Smooth muscle cell (in vitro differentiated cells): ENCODE data around the gene B4GALNT3. TPM values are rescaled to one million over a fixed set of nuclear protein-coding genes. Genes with fewer than 3 reads are reported as not detected.

ENCODE experiments used
- DNase-seq: peaks from one replicate; lab custom pipeline; 2025; ENCODE audit not compliant: unreplicated experiment; lab: John Stamatoyannopoulos, UW
- H2AFZ ChIP-seq: fragments of 200-600 bp; sonication (generic); 2 replicates; pipeline ENCODE4 v1.6.0; 2016; ENCODE audit warnings: antibody characterized with exemption, low read depth, mild to moderate bottlenecking
- H3F3A ChIP-seq: fragments of 200-600 bp; sonication (generic); 2 replicates; pipeline ENCODE4 v1.6.0; 2017; ENCODE audit warnings: antibody characterized with exemption, low read depth
- H3K27ac ChIP-seq: fragments of 200-600 bp; sonication (generic); 2 replicates; pipeline ENCODE4 v1.5.1; 2016; ENCODE audit warnings: low read depth, mild to moderate bottlenecking
- H3K27me3 ChIP-seq: fragments of 200-600 bp; sonication (generic); 2 replicates; pipeline ENCODE4 v1.6.1; 2016; ENCODE audit warnings: low read depth, mild to moderate bottlenecking
- H3K36me3 ChIP-seq: fragments of 200-600 bp; sonication (generic); 2 replicates; pipeline ENCODE4 v1.5.1; 2016; ENCODE audit warnings: low read depth
- H3K4me1 ChIP-seq: fragments of 200-600 bp; sonication (generic); 2 replicates; pipeline ENCODE4 v1.5.1; 2016; ENCODE audit warnings: low read depth
- H3K4me2 ChIP-seq: fragments of 200-600 bp; sonication (generic); 2 replicates; pipeline ENCODE4 v1.6.0; 2016; ENCODE audit warnings: mild to moderate bottlenecking
- H3K4me3 ChIP-seq: fragments of 200-600 bp; sonication (generic); 2 replicates; pipeline ENCODE4 v1.5.1; 2016; ENCODE audit warnings: mild to moderate bottlenecking
- H3K79me2 ChIP-seq: fragments of 200-600 bp; sonication (generic); 2 replicates; pipeline ENCODE4 v1.6.0; 2016; ENCODE audit warnings: low read depth, mild to moderate bottlenecking
- H3K9ac ChIP-seq: fragments of 200-600 bp; sonication (generic); 2 replicates; pipeline ENCODE4 v1.6.0; 2016; ENCODE audit warnings: low read depth
- H3K9me3 ChIP-seq: fragments of 200-600 bp; sonication (generic); replicated peaks from 2 replicates; pipeline ENCODE4 v1.5.1; 2016; ENCODE audit warnings: low read depth
- H4K20me1 ChIP-seq: fragments of 200-600 bp; sonication (generic); 2 replicates; pipeline ENCODE4 v1.6.0; 2016; ENCODE audit warnings: low read depth
- CTCF ChIP-seq: fragments of 200-600 bp; sonication (generic); IDR thresholded peaks from 2 replicates; pipeline ENCODE4 v1.5.1; 2017; ENCODE audit warnings: borderline replicate concordance, mild to moderate bottlenecking, antibody characterized with exemption; ENCODE audit not compliant: insufficient read depth, poor library complexity, severe bottlenecking
- WGBS: methylation state at CpG from one replicate; pipeline ENCODE4 v1.1.7; 2016; ENCODE audit warnings: low lambda C conversion rate; 5-methylcytosine and 5-hydroxymethylcytosine counted together
- polyA plus RNA-seq: library from polyadenylated mRNA; unstranded; fragments of >200 nt; fragmentation: Nextera tagmentation; extraction: Ambion mirVana; gene quantifications from 2 replicates; pipeline ENCODE4 v1.2.1, GENCODE V29; 2016
- total RNA-seq: library from RNA; depleted of rRNA; stranded (reverse); fragments of >200 nt; gene quantifications from 2 replicates; pipeline ENCODE4 v1.2.3, GENCODE V29; 2014

The B4GALNT3 gene
- total and polyA plus RNA-seq, 2 experiments from 2014 or later = 5.1 to 5.7 TPM

- no peaks in the 10 kb centered on the region for H3K79me2 ChIP-seq
- no peak for DNase-seq
- no peak overlapping the region for H2AFZ ChIP-seq
- no peaks in the 10 kb centered on the region for H4K20me1 ChIP-seq
- H3F3A ChIP-seq = no peaks in the 10 kb centered on the region
- no peak overlapping the region for H3K9ac ChIP-seq
- H3K9me3 ChIP-seq = no peaks in the 10 kb centered on the region
- H3K27ac ChIP-seq = no peak overlapping the region
- peaks cover 4% of the 10 kb centered on the region for H3K27me3 ChIP-seq
- no peak for TF ChIP-seq CTCF
- H3K4me1 ChIP-seq = no peaks in the 10 kb centered on the region
- H3K4me3 ChIP-seq = no peak overlapping the region
- no peaks in the 10 kb centered on the region for H3K36me3 ChIP-seq
- no peak overlapping the region for H3K4me2 ChIP-seq
- 78% methylated on average over 3 of the region's 3 CpGs for WGBS
These were observed 57.8 kb downstream of the B4GALNT3 start for GRCh38 chr12:517538-517937.

DNA sequence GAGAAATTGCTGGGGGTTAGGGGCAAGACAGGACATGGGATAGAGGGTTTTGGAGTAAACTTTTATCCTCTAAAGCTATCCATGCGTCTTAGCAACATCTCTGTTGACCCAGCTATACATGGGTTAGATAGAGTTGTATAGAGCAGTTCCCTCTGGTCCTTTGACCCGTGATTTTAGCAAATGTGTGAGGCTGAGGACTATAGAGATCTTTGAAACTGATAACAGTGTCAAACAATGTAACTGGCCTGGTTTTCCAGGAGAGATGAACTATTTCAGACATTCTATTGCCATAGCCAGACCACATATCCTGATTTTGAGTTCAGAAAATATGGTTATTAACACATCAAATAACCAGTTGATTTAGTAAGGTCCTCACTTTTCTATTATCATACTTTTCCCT is 60.4 kb downstream of the B4GALNT3 start:
- no peaks in the 10 kb centered on the region for H3K9me3 ChIP-seq
- H3K79me2 ChIP-seq = no peaks in the 10 kb centered on the region
- no peaks in the 10 kb centered on the region for H3K36me3 ChIP-seq
- H3F3A ChIP-seq = no peaks in the 10 kb centered on the region
- H3K4me3 ChIP-seq = no peak overlapping the region
- no peak for TF ChIP-seq CTCF
- H3K27me3 ChIP-seq = peaks cover 4% of the 10 kb centered on the region
- no peak overlapping the region for H3K4me2 ChIP-seq
- no peaks in the 10 kb centered on the region for H4K20me1 ChIP-seq
- no peak for DNase-seq
- H3K4me1 ChIP-seq = no peaks in the 10 kb centered on the region
- no peak overlapping the region for H3K9ac ChIP-seq
- H3K27ac ChIP-seq = no peak overlapping the region
- WGBS = 79% methylated on average over 2 of the region's 2 CpGs
- no peak overlapping the region for H2AFZ ChIP-seq

DNA sequence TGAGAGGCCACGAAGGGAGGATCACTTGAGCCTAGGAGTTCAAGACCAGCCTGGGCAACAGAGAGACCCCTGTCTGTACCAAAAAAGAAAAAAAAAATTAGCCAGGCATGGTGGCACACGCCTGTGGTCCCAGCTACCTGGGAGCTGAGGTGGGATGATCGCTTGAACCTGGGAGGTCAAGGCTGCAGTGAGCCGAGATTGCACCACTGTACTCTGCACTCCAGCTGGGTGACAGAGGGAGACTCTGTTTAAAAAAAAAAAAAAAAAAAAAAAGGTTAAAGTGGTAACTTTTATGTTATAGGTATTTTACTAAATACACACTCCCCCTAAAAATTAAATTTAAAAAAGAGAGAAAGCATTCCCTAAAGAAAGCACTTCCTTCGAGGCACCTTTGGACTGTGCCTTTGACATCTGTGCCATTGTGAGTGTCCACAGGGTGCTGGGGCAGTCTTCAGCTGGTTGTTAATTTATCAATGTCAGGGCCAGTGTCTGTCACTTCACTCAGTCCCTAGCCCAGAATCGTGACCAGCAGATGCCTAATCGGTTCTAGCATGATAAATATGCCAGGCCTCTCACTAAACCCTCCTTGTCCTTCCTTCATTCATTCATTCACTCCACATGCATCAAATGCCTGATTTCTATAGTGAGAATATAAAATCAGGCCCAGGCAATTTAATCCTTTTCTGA is 63.1 kb downstream of the B4GALNT3 start:
- H3F3A ChIP-seq = no peaks in the 10 kb centered on the region
- H3K9me3 ChIP-seq = no peaks in the 10 kb centered on the region
- no peak overlapping the region for H2AFZ ChIP-seq
- no peak overlapping the region for H3K4me3 ChIP-seq
- H3K9ac ChIP-seq = no peak overlapping the region
- no peak for DNase-seq
- no peak for TF ChIP-seq CTCF
- WGBS = 78% methylated on average over 7 of the region's 7 CpGs
- H3K27ac ChIP-seq = no peak overlapping the region
- no peaks in the 10 kb centered on the region for H3K4me1 ChIP-seq
- no peaks in the 10 kb centered on the region for H3K79me2 ChIP-seq
- H3K27me3 ChIP-seq = peaks cover 4% of the 10 kb centered on the region
- no peaks in the 10 kb centered on the region for H3K36me3 ChIP-seq
- H4K20me1 ChIP-seq = no peaks in the 10 kb centered on the region
- no peak overlapping the region for H3K4me2 ChIP-seq
